Epithelial cell of umbilical artery (primary cell): ENCODE data around the gene BMP7. TPM values are rescaled to one million over a fixed set of nuclear protein-coding genes. Genes with fewer than 3 reads are reported as not detected.

ENCODE experiments used
- total RNA-seq: library from RNA; depleted of rRNA; stranded (reverse); fragments of >200 nt; gene quantifications from 2 replicates; pipeline ENCODE4 v1.2.3, GENCODE V29; 2014

BMP7 gene
- not detected in 2 replicates for total RNA-seq

GRCh38 chr20:57266291-57267157 lies at the start of gene BMP7:
Gene BMP7 (minus strand): TSS chr20:57266641. CDS start chr20:57266122, 519 bp downstream.

Other genes with a start within 250 kb of the BMP7 start
- not detected in 2 replicates for gene SPO11, start 63.2 kb upstream of the BMP7 start, total RNA-seq
- gene RAE1, start 84.6 kb upstream of the BMP7 start, total RNA-seq: 30.9 and 33.6 TPM in 2 replicates
- gene RBM38, start 124.8 kb upstream of the BMP7 start, total RNA-seq: 10.9 and 16.2 TPM in 2 replicates